OCI-LY3 (cell line): ENCODE data around the gene PARD3.

ENCODE experiments used
- H2AFZ ChIP-seq: fragments of 200-600, 300-600 bp; shearing (Covaris generic); 2 replicates; pipeline ENCODE4 v1.6.0; 2014; ENCODE audit warnings: antibody characterized with exemption, low read depth, low read length
- H3K27ac ChIP-seq: fragments of 200-600, 300-600 bp; sonication (generic); 2 replicates; pipeline ENCODE4 v1.5.1; 2014; ENCODE audit warnings: mild to moderate bottlenecking, low read length, moderate library complexity, mixed read lengths
- H3K27me3 ChIP-seq: fragments of 200-600, 300-600 bp; sonication (generic); 2 replicates; pipeline ENCODE4 v1.6.1; 2014; ENCODE audit warnings: low read depth, low read length, mixed read lengths
- H3K36me3 ChIP-seq: fragments of 200-600, 300-600 bp; sonication (generic); replicated peaks from 2 replicates; pipeline ENCODE3; 2014; ENCODE audit warnings: low read depth, low read length, mixed read lengths
- H3K4me1 ChIP-seq: fragments of 300-600, 200-600 bp; sonication (generic); 2 replicates; pipeline ENCODE4 v1.6.1; 2014; ENCODE audit warnings: low read length, mixed read lengths
- H3K4me2 ChIP-seq: fragments of 200-600, 300-600 bp; sonication (generic); 2 replicates; pipeline ENCODE4 v1.6.1; 2014; ENCODE audit warnings: low read length, mixed read lengths
- H3K4me3 ChIP-seq: fragments of 300-600, 200-600 bp; sonication (generic); 2 replicates; pipeline ENCODE4 v1.5.1; 2014; ENCODE audit warnings: antibody characterized with exemption, mild to moderate bottlenecking, low read length, moderate library complexity
- H3K79me2 ChIP-seq: fragments of 300-600, 200-600 bp; shearing (Covaris generic); 2 replicates; pipeline ENCODE4 v1.6.1; 2014; ENCODE audit warnings: mild to moderate bottlenecking, low read length, mixed read lengths
- H3K9ac ChIP-seq: fragments of 300-600, 200-600 bp; shearing (Covaris generic); 2 replicates; pipeline ENCODE4 v1.6.0; 2014; ENCODE audit warnings: mild to moderate bottlenecking, low read length, moderate library complexity
- H3K9me3 ChIP-seq: fragments of 200-600, 300-600 bp; shearing (Covaris generic); 2 replicates; pipeline ENCODE4 v1.6.1; 2014; ENCODE audit warnings: low read length, mixed read lengths; ENCODE audit not compliant: insufficient read depth
- H4K20me1 ChIP-seq: fragments of 200-600, 300-600 bp; sonication (generic); 2 replicates; pipeline ENCODE4 v1.6.1; 2016; ENCODE audit warnings: low read length, mixed read lengths; ENCODE audit not compliant: insufficient read depth
- EZH2phosphoT487 ChIP-seq: fragments of 200-600 bp; shearing (Covaris generic); IDR thresholded peaks from 2 replicates; pipeline ENCODE4 v1.6.1; 2018; ENCODE audit warnings: antibody characterized with exemption, mixed run types, low read depth
- TF ChIP-seq, protein P1 (sequence below): fragments of 200-600, 300-600 bp; sonication (generic); IDR thresholded peaks from 2 replicates; pipeline ENCODE4 v1.5.1; 2014; ENCODE audit warnings: antibody characterized with exemption, low read length, low read depth

Gene PARD3

GRCh38 chr10:34351161-34351560, 463.9 kb downstream of the PARD3 start:
- Histone ChIP-seq H2AFZ (no peak overlapping the region), H3K4me3 (no peak overlapping the region), H3K9me3 (no peaks in the 10 kb centered on the region), H3K27ac (no peak overlapping the region), H3K36me3 (no peaks in the 10 kb centered on the region), H3K27me3 (no peaks in the 10 kb centered on the region), H3K79me2 (no peaks in the 10 kb centered on the region), H3K9ac (no peak overlapping the region), H3K4me2 (no peak overlapping the region), H4K20me1 (no peaks in the 10 kb centered on the region), H3K4me1 (no peaks in the 10 kb centered on the region)
- TF ChIP-seq, protein P1, sequence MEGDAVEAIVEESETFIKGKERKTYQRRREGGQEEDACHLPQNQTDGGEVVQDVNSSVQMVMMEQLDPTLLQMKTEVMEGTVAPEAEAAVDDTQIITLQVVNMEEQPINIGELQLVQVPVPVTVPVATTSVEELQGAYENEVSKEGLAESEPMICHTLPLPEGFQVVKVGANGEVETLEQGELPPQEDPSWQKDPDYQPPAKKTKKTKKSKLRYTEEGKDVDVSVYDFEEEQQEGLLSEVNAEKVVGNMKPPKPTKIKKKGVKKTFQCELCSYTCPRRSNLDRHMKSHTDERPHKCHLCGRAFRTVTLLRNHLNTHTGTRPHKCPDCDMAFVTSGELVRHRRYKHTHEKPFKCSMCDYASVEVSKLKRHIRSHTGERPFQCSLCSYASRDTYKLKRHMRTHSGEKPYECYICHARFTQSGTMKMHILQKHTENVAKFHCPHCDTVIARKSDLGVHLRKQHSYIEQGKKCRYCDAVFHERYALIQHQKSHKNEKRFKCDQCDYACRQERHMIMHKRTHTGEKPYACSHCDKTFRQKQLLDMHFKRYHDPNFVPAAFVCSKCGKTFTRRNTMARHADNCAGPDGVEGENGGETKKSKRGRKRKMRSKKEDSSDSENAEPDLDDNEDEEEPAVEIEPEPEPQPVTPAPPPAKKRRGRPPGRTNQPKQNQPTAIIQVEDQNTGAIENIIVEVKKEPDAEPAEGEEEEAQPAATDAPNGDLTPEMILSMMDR: no peak
- TF ChIP-seq EZH2phosphoT487: no peak

- Histone ChIP-seq H3K79me2 (no peaks in the 10 kb centered on the region), H3K27ac (no peak overlapping the region), H3K4me1 (no peaks in the 10 kb centered on the region), H3K36me3 (no peaks in the 10 kb centered on the region), H2AFZ (no peak overlapping the region), H3K9ac (no peak overlapping the region), H3K4me2 (no peak overlapping the region), H3K4me3 (no peak overlapping the region), H3K27me3 (no peaks in the 10 kb centered on the region), H3K9me3 (no peaks in the 10 kb centered on the region), H4K20me1 (no peaks in the 10 kb centered on the region)
- TF ChIP-seq EZH2phosphoT487: no peak
- TF ChIP-seq, protein P1: no peak
Measured at GRCh38 chr10:34348917-34349485, 466.1 kb downstream of the PARD3 start.

GRCh38 chr10:34348021-34348420, 467.1 kb downstream of the PARD3 start:
- TF ChIP-seq, protein P1: no peak
- no peak for TF ChIP-seq EZH2phosphoT487
- Histone ChIP-seq H3K4me3 (no peak overlapping the region), H3K4me2 (no peak overlapping the region), H3K36me3 (no peaks in the 10 kb centered on the region), H3K27me3 (no peaks in the 10 kb centered on the region), H4K20me1 (no peaks in the 10 kb centered on the region), H3K27ac (no peak overlapping the region), H2AFZ (no peak overlapping the region), H3K4me1 (no peaks in the 10 kb centered on the region), H3K79me2 (no peaks in the 10 kb centered on the region), H3K9ac (no peak overlapping the region), H3K9me3 (no peaks in the 10 kb centered on the region)

GRCh38 chr10:34347131-34347530, 468.0 kb downstream of the PARD3 start:
- Histone ChIP-seq H3K27ac (no peak overlapping the region), H3K4me2 (no peak overlapping the region), H3K27me3 (no peaks in the 10 kb centered on the region), H3K9me3 (no peaks in the 10 kb centered on the region), H3K4me3 (no peak overlapping the region), H3K4me1 (no peaks in the 10 kb centered on the region), H3K9ac (no peak overlapping the region), H4K20me1 (no peaks in the 10 kb centered on the region), H2AFZ (no peak overlapping the region), H3K79me2 (no peaks in the 10 kb centered on the region), H3K36me3 (no peaks in the 10 kb centered on the region)
- no peak for TF ChIP-seq EZH2phosphoT487
- TF ChIP-seq, protein P1: no peak
